Fibroblast of lung (primary cell): ENCODE data around the gene NCAN. TPM values are rescaled to one million over a fixed set of nuclear protein-coding genes. Genes with fewer than 3 reads are reported as not detected.

Source experiments
- DNase-seq, 2 donors: peaks; one replicate each; pipeline versions ENCODE4 v3.0.0 to v3.0.0-alpha.2; 2010; ENCODE audit warnings: low read depth in 2 of 2
- H2AFZ ChIP-seq: 2 replicates; pipeline ENCODE4 v1.5.1; 2012; ENCODE audit warnings: low read length, control low read depth, inconsistent platforms
- H3K27ac ChIP-seq: 2 replicates; pipeline ENCODE4 v1.5.1; 2011; ENCODE audit warnings: low read length, control low read depth; ENCODE audit not compliant: insufficient read depth
- H3K27me3 ChIP-seq: 2 replicates; pipeline ENCODE4 v1.5.1; 2011; ENCODE audit warnings: mild to moderate bottlenecking, low read length; ENCODE audit not compliant: control insufficient read depth, insufficient read depth
- H3K36me3 ChIP-seq: 2 replicates; pipeline ENCODE4 v1.5.1; 2011; ENCODE audit warnings: low read length; ENCODE audit not compliant: control insufficient read depth, insufficient read depth
- H3K4me1 ChIP-seq: 2 replicates; pipeline ENCODE4 v1.5.1; 2011; ENCODE audit warnings: low read length; ENCODE audit not compliant: control insufficient read depth, insufficient read depth; ENCODE audit errors: extremely low read depth
- H3K4me2 ChIP-seq: 2 replicates; pipeline ENCODE4 v1.5.1; 2011; ENCODE audit warnings: low read length, control low read depth; ENCODE audit not compliant: insufficient read depth; ENCODE audit errors: extremely low read depth
- H3K4me3 ChIP-seq, 4 experiments: fragments of 200-600 bp in 1 of 4; sonication (generic) in 1 of 4; replicated peaks in 1 of 4; 2 replicates each; pipeline ENCODE4 v1.5.1; 2011 to 2016; ENCODE audit warnings: low read length in 4 of 4, low read depth in 3 of 4, mild to moderate bottlenecking in 3 of 4, control low read depth in 2 of 4, inconsistent platforms in 1 of 4, mixed read lengths in 1 of 4; ENCODE audit not compliant: insufficient read depth in 1 of 4; ENCODE audit errors: control extremely low read depth in 1 of 4
- H3K79me2 ChIP-seq: 2 replicates; pipeline ENCODE4 v1.5.1; 2012; ENCODE audit warnings: mild to moderate bottlenecking, low read length, inconsistent platforms; ENCODE audit not compliant: control insufficient read depth, insufficient read depth
- H3K9ac ChIP-seq: 2 replicates; pipeline ENCODE4 v1.5.1; 2011; ENCODE audit warnings: mild to moderate bottlenecking, low read length, control low read depth; ENCODE audit not compliant: insufficient read depth
- H3K9me3 ChIP-seq: 2 replicates; pipeline ENCODE4 v1.5.1; 2012; ENCODE audit warnings: low read depth, low read length; ENCODE audit not compliant: control insufficient read depth, insufficient read depth
- H4K20me1 ChIP-seq: 2 replicates; pipeline ENCODE4 v1.5.1; 2011; ENCODE audit warnings: low read length; ENCODE audit not compliant: control insufficient read depth, insufficient read depth; ENCODE audit errors: extremely low read depth
- EZH2 ChIP-seq: IDR thresholded peaks from 2 replicates; pipeline ENCODE4 v1.5.1; 2012; ENCODE audit warnings: low read length, control low read depth, mild to moderate bottlenecking; ENCODE audit errors: missing control alignments
- polyA plus RNA-seq, 2 donors: library from polyadenylated mRNA; depleted of rRNA in 1 of 2; stranded (reverse) in 1 of 2; unstranded in 1 of 2; fragments of >200 nt; gene quantifications; 2 replicates each; pipeline ENCODE4 v1.2.1, GENCODE V29; 2011 to 2012; ENCODE audit warnings: missing spikeins in 1 of 2
- total RNA-seq: library from RNA; depleted of rRNA; stranded (reverse); fragments of >200 nt; gene quantifications from 2 replicates; pipeline ENCODE4 v1.2.1, GENCODE V29; 2014
- TF ChIP-seq, protein P1 (sequence below), 2 donors: IDR thresholded peaks in 1 of 2; conservative IDR thresholded peaks in 1 of 2; 1 replicate in 1 of 2; 2 replicates in 1 of 2; pipeline ENCODE4 v1.5.1; 2011 to 2012; ENCODE audit warnings: low read length in 2 of 2, control low read depth in 1 of 2, inconsistent platforms in 1 of 2, low read depth in 1 of 2, mild to moderate bottlenecking in 1 of 2

The NCAN gene
- total and polyA plus RNA-seq, 2 donors (not counting 1 experiment from before 2014, with no cell fraction given): under 0.01 TPM; not detected in 1

DNA sequence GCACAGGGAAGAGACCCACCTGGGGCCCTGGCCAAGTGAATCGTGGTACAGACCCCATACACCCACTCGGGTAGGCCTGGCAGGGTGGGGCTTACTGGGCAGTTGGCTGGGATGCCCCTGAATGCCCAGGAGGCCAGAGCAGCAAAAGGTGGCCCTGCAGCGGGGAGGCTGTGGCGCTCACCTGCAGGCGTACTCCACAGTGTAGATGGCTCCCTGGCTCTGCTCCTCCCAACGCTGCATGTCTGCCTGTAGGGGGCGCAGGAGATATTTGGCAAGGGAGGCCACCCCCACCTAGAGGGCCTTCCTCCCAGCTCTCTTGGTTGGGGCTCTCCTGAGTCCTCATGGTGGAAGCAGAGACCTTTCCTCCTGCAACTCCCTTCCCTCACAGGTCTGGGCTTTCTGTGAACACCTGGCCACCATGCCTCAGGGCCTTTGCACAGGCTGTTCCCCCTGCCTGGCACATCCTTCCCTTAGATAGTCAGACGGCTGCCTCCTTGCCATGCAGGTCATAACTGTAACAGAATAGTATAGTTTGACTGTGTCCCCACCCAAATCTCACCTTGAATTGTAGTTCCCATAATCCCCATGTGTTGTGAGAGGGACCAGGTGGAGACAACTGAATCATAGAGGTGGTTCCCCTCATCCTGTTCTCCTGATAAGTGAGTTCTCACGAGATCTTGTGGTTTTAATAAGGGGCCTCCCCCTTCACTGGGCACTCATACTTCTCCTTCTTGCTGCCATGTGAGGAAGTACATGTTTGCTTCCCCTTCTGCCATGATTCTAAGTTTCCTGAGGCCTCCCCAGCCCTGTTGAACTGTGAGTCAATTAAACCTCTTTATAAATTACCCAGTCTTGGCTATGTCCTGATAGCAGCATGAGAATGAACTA is 25.7 kb upstream of the NCAN start:
- Histone ChIP-seq H3K4me2 (no peak overlapping the region), H3K79me2 (peaks cover 16% of the 10 kb centered on the region), H3K36me3 (peaks cover 6% of the 10 kb centered on the region), H2AFZ (no peak overlapping the region), H4K20me1 (no peaks in the 10 kb centered on the region), H3K4me1 (peaks cover 2% of the 10 kb centered on the region), H3K9ac (no peak overlapping the region), H3K27me3 (no peaks in the 10 kb centered on the region), H3K4me3 (no peak overlapping the region), H3K9me3 (no peaks in the 10 kb centered on the region), H3K27ac (no peak overlapping the region)
- no peak for TF ChIP-seq EZH2
- TF ChIP-seq, protein P1, sequence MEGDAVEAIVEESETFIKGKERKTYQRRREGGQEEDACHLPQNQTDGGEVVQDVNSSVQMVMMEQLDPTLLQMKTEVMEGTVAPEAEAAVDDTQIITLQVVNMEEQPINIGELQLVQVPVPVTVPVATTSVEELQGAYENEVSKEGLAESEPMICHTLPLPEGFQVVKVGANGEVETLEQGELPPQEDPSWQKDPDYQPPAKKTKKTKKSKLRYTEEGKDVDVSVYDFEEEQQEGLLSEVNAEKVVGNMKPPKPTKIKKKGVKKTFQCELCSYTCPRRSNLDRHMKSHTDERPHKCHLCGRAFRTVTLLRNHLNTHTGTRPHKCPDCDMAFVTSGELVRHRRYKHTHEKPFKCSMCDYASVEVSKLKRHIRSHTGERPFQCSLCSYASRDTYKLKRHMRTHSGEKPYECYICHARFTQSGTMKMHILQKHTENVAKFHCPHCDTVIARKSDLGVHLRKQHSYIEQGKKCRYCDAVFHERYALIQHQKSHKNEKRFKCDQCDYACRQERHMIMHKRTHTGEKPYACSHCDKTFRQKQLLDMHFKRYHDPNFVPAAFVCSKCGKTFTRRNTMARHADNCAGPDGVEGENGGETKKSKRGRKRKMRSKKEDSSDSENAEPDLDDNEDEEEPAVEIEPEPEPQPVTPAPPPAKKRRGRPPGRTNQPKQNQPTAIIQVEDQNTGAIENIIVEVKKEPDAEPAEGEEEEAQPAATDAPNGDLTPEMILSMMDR (conservative IDR thresholded peaks at IDR 0.05 in 1 of 2, IDR thresholded peaks at IDR 0.05 in 1 of 2; ENCODE audit: low read depth in 1 of 2, low read length in 2 of 2): peak; percentile 44 to 57
- peak; percentile 18 to 23 for DNase-seq

DNA sequence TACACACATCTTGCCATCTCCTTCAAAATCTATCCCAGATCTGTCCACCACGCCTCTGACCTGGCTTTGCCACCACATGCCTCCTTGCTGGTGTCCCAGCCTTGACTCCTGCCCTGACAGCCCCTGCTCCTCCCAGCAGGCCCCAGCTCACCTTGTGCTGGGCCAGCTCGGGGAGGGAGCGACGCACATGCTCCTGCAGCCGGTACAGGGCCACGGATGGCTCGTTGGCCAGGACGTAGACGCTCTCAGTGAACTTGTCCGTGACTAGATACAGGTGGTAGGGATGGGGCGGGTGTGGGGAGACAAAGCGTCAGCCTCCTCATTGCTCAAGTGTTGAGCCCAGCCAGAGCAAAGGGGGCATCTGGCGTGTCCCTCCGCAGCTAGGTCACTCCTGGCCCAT is 25.0 kb upstream of the NCAN start:
- Histone ChIP-seq H3K36me3 (peaks cover 6% of the 10 kb centered on the region), H4K20me1 (no peaks in the 10 kb centered on the region), H3K79me2 (peaks cover 23% of the 10 kb centered on the region), H3K27ac (no peak overlapping the region), H3K4me3 (no peak overlapping the region), H3K4me2 (no peak overlapping the region), H2AFZ (no peak overlapping the region), H3K27me3 (no peaks in the 10 kb centered on the region), H3K9ac (no peak overlapping the region), H3K4me1 (peaks cover 2% of the 10 kb centered on the region), H3K9me3 (no peaks in the 10 kb centered on the region)
- no peak for DNase-seq
- TF ChIP-seq, protein P1 (conservative IDR thresholded peaks at IDR 0.05 in 1 of 2, IDR thresholded peaks at IDR 0.05 in 1 of 2; ENCODE audit: low read depth in 1 of 2, low read length in 2 of 2): no peak
- TF ChIP-seq EZH2: no peak

DNA sequence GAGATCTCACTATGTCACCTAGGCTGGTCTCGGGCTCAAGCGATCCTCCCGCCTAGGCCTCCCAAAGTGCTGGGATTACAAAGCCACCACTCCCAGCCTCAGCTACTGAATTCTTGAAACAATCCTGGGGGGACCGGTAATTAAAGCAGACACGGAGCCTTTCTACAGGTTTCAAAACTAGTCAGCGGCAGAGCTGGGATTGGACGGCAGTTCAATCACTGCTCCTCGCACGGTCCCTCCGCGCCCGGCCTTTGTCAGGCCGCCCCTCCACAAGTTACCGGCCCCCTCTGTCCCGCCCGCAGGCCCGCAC is 20.0 kb upstream of the NCAN start:
- peaks cover 2% of the 10 kb centered on the region for H3K36me3 ChIP-seq
- peaks cover 6% of the 10 kb centered on the region for H3K4me1 ChIP-seq
- peak overlapping the region; percentile 91 for H3K27ac ChIP-seq
- peaks cover 33% of the 10 kb centered on the region for H3K79me2 ChIP-seq
- DNase-seq: no peak
- peak overlapping the region; percentile 76 to 97 (median 88) for H3K4me3 ChIP-seq
- peak overlapping the region; percentile 93 for H3K4me2 ChIP-seq
- TF ChIP-seq, protein P1 (conservative IDR thresholded peaks at IDR 0.05 in 1 of 2, IDR thresholded peaks at IDR 0.05 in 1 of 2; ENCODE audit: low read depth in 1 of 2, low read length in 2 of 2): no peak
- no peak for TF ChIP-seq EZH2
- H2AFZ ChIP-seq: peak overlapping the region; percentile 82
- no peaks in the 10 kb centered on the region for H3K9me3 ChIP-seq
- H3K27me3 ChIP-seq: no peaks in the 10 kb centered on the region
- no peaks in the 10 kb centered on the region for H4K20me1 ChIP-seq
- H3K9ac ChIP-seq: peak overlapping the region; percentile 82
